Nephron progenitor cell (in vitro differentiated cells): ENCODE measurements around the gene KCNMA1.

Experiments used
- DNase-seq: peaks from one replicate; pipeline ENCODE4 v3.0.0; 2021
- H3K27ac Mint-ChIP-seq: 2 replicates; pipeline ENCODE4 v1.8.0; 2021; ENCODE audit warnings: mild to moderate bottlenecking, moderate library complexity, mixed read lengths
- H3K27me3 Mint-ChIP-seq: 2 replicates; pipeline ENCODE4 v1.8.0; 2021; ENCODE audit warnings: mild to moderate bottlenecking, low read depth, mixed read lengths; ENCODE audit not compliant: poor library complexity
- H3K36me3 Mint-ChIP-seq: 2 replicates; pipeline ENCODE4 v1.8.0; 2021; ENCODE audit warnings: low read depth, mixed read lengths
- H3K4me1 Mint-ChIP-seq: 2 replicates; pipeline ENCODE4 v1.8.0; 2021; ENCODE audit warnings: mixed read lengths
- H3K4me3 Mint-ChIP-seq: 2 replicates; pipeline ENCODE4 v1.8.0; 2021; ENCODE audit warnings: mild to moderate bottlenecking, moderate library complexity, mixed read lengths
- H3K9me3 Mint-ChIP-seq: 2 replicates; pipeline ENCODE4 v1.8.0; 2021; ENCODE audit warnings: mild to moderate bottlenecking, moderate library complexity, mixed read lengths
- CTCF ChIP-seq: fragments of 200-600 bp; sonication (generic); IDR thresholded peaks from 2 replicates; pipeline ENCODE4 v1.5.0; 2021; ENCODE audit warnings: antibody characterized with exemption

Gene KCNMA1

DNA sequence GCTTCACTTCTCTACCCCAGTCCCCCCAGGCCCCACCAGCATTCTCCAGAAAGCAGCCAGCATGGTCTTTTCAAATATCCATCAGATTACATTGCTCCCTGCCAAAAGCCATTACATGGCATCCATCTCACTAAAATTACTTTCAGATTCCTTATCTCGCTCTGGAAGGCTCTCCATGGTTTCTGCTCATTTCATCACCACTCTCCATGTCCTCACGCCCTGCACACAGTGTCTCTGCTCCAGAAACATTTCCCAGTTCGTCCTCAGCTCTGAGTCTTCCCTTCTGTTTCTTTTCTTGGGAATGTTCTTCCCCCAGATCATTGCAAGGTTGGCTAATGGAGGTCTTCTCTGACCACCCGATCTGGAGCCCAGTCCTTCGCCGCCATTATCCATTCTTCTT is 499.1 kb downstream of the KCNMA1 start:
- H3K27ac Mint-ChIP-seq, result no peak overlapping the region
- H3K27me3 Mint-ChIP-seq, result peaks cover 8% of the 10 kb centered on the region
- peaks cover 11% of the 10 kb centered on the region for H3K4me1 Mint-ChIP-seq
- no peak overlapping the region for H3K4me3 Mint-ChIP-seq
- no peaks in the 10 kb centered on the region for H3K9me3 Mint-ChIP-seq
- no peaks in the 10 kb centered on the region for H3K36me3 Mint-ChIP-seq
- DNase-seq, result no peak
- TF ChIP-seq CTCF, result no peak

DNA sequence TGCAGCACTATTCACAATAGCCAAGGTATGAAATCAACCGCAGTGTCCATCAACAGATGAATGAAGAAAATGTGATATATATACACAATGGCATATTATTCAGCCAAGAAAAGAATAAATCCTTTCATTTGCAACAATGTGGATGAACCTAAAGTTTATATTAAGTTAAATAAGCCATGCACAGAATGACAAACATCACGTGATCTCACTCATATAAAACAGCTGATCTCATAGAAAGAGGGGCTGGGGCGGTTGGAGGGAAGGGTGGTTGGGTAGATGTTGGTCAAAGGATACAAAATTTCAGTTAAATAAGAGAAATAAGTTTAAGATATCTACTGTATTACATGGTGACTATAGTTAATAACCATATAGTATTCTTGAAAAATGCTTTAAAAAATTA is 502.1 kb downstream of the KCNMA1 start:
- peaks cover 12% of the 10 kb centered on the region for H3K27me3 Mint-ChIP-seq
- no peak for DNase-seq
- peaks cover 11% of the 10 kb centered on the region for H3K4me1 Mint-ChIP-seq
- no peak for TF ChIP-seq CTCF
- no peaks in the 10 kb centered on the region for H3K9me3 Mint-ChIP-seq
- no peak overlapping the region for H3K4me3 Mint-ChIP-seq
- no peak overlapping the region for H3K27ac Mint-ChIP-seq
- no peaks in the 10 kb centered on the region for H3K36me3 Mint-ChIP-seq

DNA sequence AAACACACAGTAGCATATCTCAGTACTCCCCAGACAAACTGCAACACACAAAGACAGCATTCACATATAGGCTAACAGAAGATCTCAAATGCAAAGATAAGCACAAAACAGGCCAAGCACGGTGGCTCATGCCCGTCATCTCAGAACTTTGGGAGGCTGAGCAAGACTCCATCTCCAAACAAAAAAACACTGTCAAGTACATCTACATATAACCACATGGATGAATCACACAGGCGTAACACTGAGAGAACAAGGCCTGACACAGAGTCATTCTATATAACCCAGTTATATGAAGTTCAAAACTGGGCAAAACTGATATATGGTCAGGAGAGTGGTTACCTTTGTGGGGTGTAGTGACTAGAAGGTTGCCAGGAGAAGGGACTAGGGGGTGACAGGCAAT is 506.4 kb downstream of the KCNMA1 start:
- TF ChIP-seq CTCF, result no peak
- no peak overlapping the region for H3K27ac Mint-ChIP-seq
- DNase-seq, result no peak
- H3K4me3 Mint-ChIP-seq, result no peak overlapping the region
- no peaks in the 10 kb centered on the region for H3K36me3 Mint-ChIP-seq
- no peaks in the 10 kb centered on the region for H3K4me1 Mint-ChIP-seq
- H3K27me3 Mint-ChIP-seq, result peaks cover 6% of the 10 kb centered on the region
- no peaks in the 10 kb centered on the region for H3K9me3 Mint-ChIP-seq

GRCh38 chr10:77127243-77127642 is 510.4 kb downstream of the KCNMA1 start:
- peaks cover 5% of the 10 kb centered on the region for H3K4me1 Mint-ChIP-seq
- no peak for DNase-seq
- no peak overlapping the region for H3K27ac Mint-ChIP-seq
- H3K27me3 Mint-ChIP-seq, result peaks cover 12% of the 10 kb centered on the region
- H3K36me3 Mint-ChIP-seq, result no peaks in the 10 kb centered on the region
- H3K4me3 Mint-ChIP-seq, result no peak overlapping the region
- no peaks in the 10 kb centered on the region for H3K9me3 Mint-ChIP-seq
- TF ChIP-seq CTCF, result no peak

DNA sequence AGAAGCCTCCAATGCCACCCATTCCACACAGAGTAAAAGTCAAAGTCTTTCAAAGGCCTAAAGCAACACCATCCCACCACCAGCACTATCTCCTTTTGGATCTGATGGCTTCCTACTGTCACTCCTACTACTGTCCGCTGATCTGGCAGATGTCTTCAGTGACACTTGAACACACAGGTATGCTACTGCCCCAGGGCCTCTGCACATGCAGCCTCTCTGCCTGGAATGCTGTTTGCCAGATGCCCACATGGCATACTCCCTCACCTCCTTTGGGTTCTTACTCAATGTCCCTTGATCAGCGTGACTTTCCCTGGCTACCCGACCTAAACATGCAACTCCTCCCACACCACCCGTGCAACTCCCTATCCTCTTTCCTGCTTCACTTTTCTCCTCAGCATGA is 512.4 kb downstream of the KCNMA1 start:
- Mint-ChIP-seq H3K4me3 (no peak overlapping the region), H3K36me3 (no peaks in the 10 kb centered on the region), H3K27me3 (peaks cover 10% of the 10 kb centered on the region), H3K4me1 (peaks cover 18% of the 10 kb centered on the region), H3K9me3 (no peaks in the 10 kb centered on the region), H3K27ac (no peak overlapping the region)
- no peak for TF ChIP-seq CTCF
- DNase-seq, result no peak

GRCh38 chr10:77123330-77123729 is 514.3 kb downstream of the KCNMA1 start:
- no peak overlapping the region for H3K27ac Mint-ChIP-seq
- peaks cover 10% of the 10 kb centered on the region for H3K27me3 Mint-ChIP-seq
- no peaks in the 10 kb centered on the region for H3K36me3 Mint-ChIP-seq
- peaks cover 36% of the 10 kb centered on the region for H3K4me1 Mint-ChIP-seq
- no peak for DNase-seq
- no peaks in the 10 kb centered on the region for H3K9me3 Mint-ChIP-seq
- TF ChIP-seq CTCF, result no peak
- no peak overlapping the region for H3K4me3 Mint-ChIP-seq
